Effector memory CD8-positive, alpha-beta T cell (primary cell): ENCODE results near the gene FOXO6.

Experiments
- ATAC-seq: fragments of 150-1000 bp; cut with Tn5 transposase; replicated peaks from 2 replicates; pipeline ENCODE4 v1.10.0; 2021; ENCODE audit warnings: mild to moderate bottlenecking, moderate library complexity
- DNase-seq, 3 experiments: peaks; one replicate each; pipeline ENCODE4 v3.0.0; 2021
- H3K27ac Mint-ChIP-seq, 2 donors: one replicate each; pipeline ENCODE4 v1.8.0; 2022; ENCODE audit warnings: mild to moderate bottlenecking in 2 of 2, mixed read lengths in 2 of 2, moderate library complexity in 2 of 2
- H3K27me3 Mint-ChIP-seq, 2 donors: one replicate each; pipeline ENCODE4 v1.8.0; 2022; ENCODE audit warnings: mixed read lengths in 2 of 2
- H3K36me3 Mint-ChIP-seq: one replicate; pipeline ENCODE4 v1.8.0; 2022; ENCODE audit warnings: mild to moderate bottlenecking, moderate library complexity, mixed read lengths; ENCODE audit not compliant: insufficient read depth
- H3K4me1 Mint-ChIP-seq, 2 donors: one replicate each; pipeline ENCODE4 v1.8.0; 2022; ENCODE audit warnings: low read depth in 2 of 2, mixed read lengths in 2 of 2
- H3K4me3 Mint-ChIP-seq, 2 donors: one replicate each; pipeline ENCODE4 v1.8.0; 2022; ENCODE audit warnings: mild to moderate bottlenecking in 2 of 2, mixed read lengths in 2 of 2, moderate library complexity in 2 of 2
- H3K9me3 Mint-ChIP-seq, 2 donors: one replicate each; pipeline ENCODE4 v1.8.0; 2022; ENCODE audit warnings: mixed read lengths in 2 of 2

Gene FOXO6

DNA sequence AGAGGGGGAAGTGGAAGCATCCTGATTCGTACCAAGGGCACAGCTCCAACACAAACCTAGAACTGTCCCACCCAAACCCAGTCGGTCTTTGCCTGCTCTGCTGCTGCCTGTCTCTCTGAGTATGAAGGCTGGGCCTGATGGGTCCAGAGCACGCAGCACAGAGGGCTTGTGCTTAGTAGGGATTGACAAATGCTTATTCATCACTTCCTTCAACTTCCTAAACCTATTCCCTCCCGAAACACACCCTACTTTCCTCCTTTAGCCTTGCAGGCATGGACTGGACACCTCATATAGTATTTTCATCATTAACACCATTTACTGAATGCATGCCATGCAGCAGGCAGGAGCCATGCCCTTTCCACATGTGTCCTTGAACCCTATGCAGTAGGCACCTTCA lies 31.3 kb downstream of the FOXO6 start:
- H3K4me1 Mint-ChIP-seq = peaks cover 5 to 13% of the 10 kb centered on the region in 2 donors
- H3K27me3 Mint-ChIP-seq = peaks cover 16 to 65% of the 10 kb centered on the region in 2 donors
- ATAC-seq (no peak), DNase-seq (no peak)
- no peak overlapping the region for H3K4me3 Mint-ChIP-seq
- no peaks in the 10 kb centered on the region for H3K36me3 Mint-ChIP-seq
- no peaks in the 10 kb centered on the region for H3K9me3 Mint-ChIP-seq
- no peak overlapping the region for H3K27ac Mint-ChIP-seq

- no peak overlapping the region for H3K4me3 Mint-ChIP-seq
- H3K27ac Mint-ChIP-seq = no peak overlapping the region
- no peak for DNase-seq
- ATAC-seq = no peak
- H3K4me1 Mint-ChIP-seq = peaks cover 5 to 13% of the 10 kb centered on the region in 2 donors
- no peaks in the 10 kb centered on the region for H3K9me3 Mint-ChIP-seq
- no peaks in the 10 kb centered on the region for H3K36me3 Mint-ChIP-seq
- H3K27me3 Mint-ChIP-seq = peaks cover 16 to 59% of the 10 kb centered on the region in 2 donors
Observed at GRCh38 chr1:41393716-41394368, 32.6 kb downstream of the FOXO6 start.

- Mint-ChIP-seq H3K4me1 (peaks cover 5 to 13% of the 10 kb centered on the region in 2 donors), H3K4me3 (no peak overlapping the region), H3K27me3 (peaks cover 16 to 64% of the 10 kb centered on the region in 2 donors), H3K27ac (no peak overlapping the region), H3K36me3 (no peaks in the 10 kb centered on the region), H3K9me3 (no peaks in the 10 kb centered on the region)
- DNase-seq (no peak), ATAC-seq (no peak)
Observed at GRCh38 chr1:41394369-41394744, 33.1 kb downstream of the FOXO6 start.

GRCh38 chr1:41394959-41395956 lies 34.0 kb downstream of the FOXO6 start:
- peak overlapping the region in 1 of 2 donors; percentile 15 for H3K4me3 Mint-ChIP-seq
- peak overlapping the region in 1 of 2 donors; percentile 3 for H3K27ac Mint-ChIP-seq
- H3K9me3 Mint-ChIP-seq = no peaks in the 10 kb centered on the region
- H3K4me1 Mint-ChIP-seq = peaks cover 5 to 13% of the 10 kb centered on the region in 2 donors
- H3K36me3 Mint-ChIP-seq = no peaks in the 10 kb centered on the region
- H3K27me3 Mint-ChIP-seq = peaks cover 24 to 67% of the 10 kb centered on the region in 2 donors
- DNase-seq (no peak), ATAC-seq (peak; percentile 45)

- Mint-ChIP-seq H3K9me3 (no peaks in the 10 kb centered on the region), H3K4me1 (peaks cover 5 to 13% of the 10 kb centered on the region in 2 donors), H3K27ac (peak overlapping the region in 1 of 2 donors; percentile 3), H3K4me3 (peak overlapping the region in 1 of 2 donors; percentile 15), H3K36me3 (no peaks in the 10 kb centered on the region), H3K27me3 (peaks cover 25 to 69% of the 10 kb centered on the region in 2 donors)
- DNase-seq (no peak), ATAC-seq (no peak)
Observed at GRCh38 chr1:41396084-41396483, 34.9 kb downstream of the FOXO6 start.

DNA sequence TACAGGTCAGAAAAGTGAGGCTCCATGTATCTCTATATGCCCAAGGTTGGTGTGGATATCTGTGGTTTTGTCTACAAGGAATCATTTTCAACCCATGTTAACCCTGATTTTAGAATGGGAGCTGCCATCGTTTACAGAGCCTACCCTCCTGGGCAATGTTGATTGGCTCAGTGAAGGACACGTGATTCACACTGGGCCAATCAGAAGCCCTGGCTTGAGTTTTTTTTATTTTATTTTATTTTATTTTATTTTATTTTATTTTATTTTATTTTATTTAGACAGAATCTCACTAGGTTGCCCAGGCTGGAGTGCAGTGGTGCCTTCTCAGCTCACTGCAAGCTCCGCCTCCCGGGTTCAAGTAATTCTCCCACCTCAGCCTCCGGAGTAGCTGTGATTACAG lies 35.8 kb downstream of the FOXO6 start:
- H3K27me3 Mint-ChIP-seq = peaks cover 30 to 75% of the 10 kb centered on the region in 2 donors
- peaks cover 5 to 13% of the 10 kb centered on the region in 2 donors for H3K4me1 Mint-ChIP-seq
- H3K4me3 Mint-ChIP-seq = no peak overlapping the region
- no peak for DNase-seq
- no peak for ATAC-seq
- no peak overlapping the region for H3K27ac Mint-ChIP-seq
- H3K9me3 Mint-ChIP-seq = no peaks in the 10 kb centered on the region
- H3K36me3 Mint-ChIP-seq = no peaks in the 10 kb centered on the region

- H3K4me1 Mint-ChIP-seq = peaks cover 5 to 11% of the 10 kb centered on the region in 2 donors
- DNase-seq (no peak), ATAC-seq (no peak)
- H3K9me3 Mint-ChIP-seq = no peaks in the 10 kb centered on the region
- H3K4me3 Mint-ChIP-seq = no peak overlapping the region
- peaks cover 39 to 83% of the 10 kb centered on the region in 2 donors for H3K27me3 Mint-ChIP-seq
- H3K36me3 Mint-ChIP-seq = no peaks in the 10 kb centered on the region
- no peak overlapping the region for H3K27ac Mint-ChIP-seq
Observed at GRCh38 chr1:41397753-41398330, 36.6 kb downstream of the FOXO6 start.

DNA sequence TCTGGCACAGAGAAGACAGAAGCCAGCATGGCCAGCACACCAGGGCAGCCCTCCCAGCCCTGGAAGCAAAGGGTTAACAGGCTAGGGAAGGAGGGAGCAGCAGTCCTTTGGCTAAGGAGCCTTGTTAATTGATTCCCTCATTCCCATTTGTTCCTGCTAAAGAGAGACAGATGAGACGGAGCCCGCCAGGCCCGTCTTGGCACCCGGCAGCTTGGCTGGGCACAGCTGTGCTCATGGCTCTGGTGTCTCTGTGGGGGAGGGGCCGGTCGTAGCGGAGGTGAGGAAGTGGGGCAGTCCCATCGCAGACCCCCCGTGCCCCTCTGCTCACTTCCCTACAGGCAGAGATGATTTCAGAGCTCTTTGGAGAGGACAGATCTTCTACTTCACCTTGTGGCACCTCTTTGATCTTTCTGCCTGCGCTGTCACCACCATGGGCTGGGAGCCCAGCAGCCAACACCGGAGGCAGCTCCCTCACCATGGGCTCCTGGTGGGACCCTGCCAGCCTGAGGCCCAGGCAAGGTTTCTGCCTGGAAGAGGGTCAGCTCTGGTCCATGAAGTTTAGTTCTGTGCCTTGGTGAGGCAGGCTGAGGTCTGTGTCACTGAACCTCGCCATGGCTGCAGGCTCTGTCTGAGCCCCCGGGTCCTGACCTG lies 38.0 kb downstream of the FOXO6 start:
- no peaks in the 10 kb centered on the region for H3K36me3 Mint-ChIP-seq
- ATAC-seq (no peak), DNase-seq (no peak)
- peaks cover 5 to 12% of the 10 kb centered on the region in 2 donors for H3K4me1 Mint-ChIP-seq
- H3K9me3 Mint-ChIP-seq = no peaks in the 10 kb centered on the region
- no peak overlapping the region for H3K27ac Mint-ChIP-seq
- peaks cover 50 to 83% of the 10 kb centered on the region in 2 donors for H3K27me3 Mint-ChIP-seq
- H3K4me3 Mint-ChIP-seq = no peak overlapping the region

DNA sequence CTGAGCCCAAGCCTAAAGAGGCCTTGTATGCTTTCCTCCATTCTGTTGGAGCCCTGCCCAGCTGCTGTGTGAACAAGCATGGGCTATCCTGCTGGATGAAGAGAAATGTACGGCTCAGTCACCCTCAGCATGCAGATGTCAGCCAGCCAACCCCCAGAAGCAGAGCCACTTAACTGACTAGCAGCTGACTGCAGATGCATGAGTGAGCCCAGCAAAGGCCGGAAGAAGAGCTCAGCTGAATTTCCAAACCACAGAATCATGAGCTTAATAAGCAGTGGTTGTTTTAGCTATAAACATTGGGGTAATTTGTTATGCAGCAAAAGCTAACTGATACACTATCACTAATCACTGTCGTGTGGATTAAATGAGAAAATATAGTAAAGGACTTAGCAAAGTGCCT lies 39.0 kb downstream of the FOXO6 start:
- Mint-ChIP-seq H3K9me3 (no peaks in the 10 kb centered on the region), H3K27ac (no peak overlapping the region), H3K4me1 (peaks cover 5 to 11% of the 10 kb centered on the region in 2 donors)

GRCh38 chr1:41401899-41402298 lies 40.7 kb downstream of the FOXO6 start:
- DNase-seq = no peak
- Mint-ChIP-seq H3K9me3 (no peaks in the 10 kb centered on the region), H3K27me3 (peaks cover 40 to 77% of the 10 kb centered on the region in 2 donors), H3K36me3 (no peaks in the 10 kb centered on the region), H3K27ac (no peak overlapping the region), H3K4me3 (no peak overlapping the region), H3K4me1 (peaks cover 0 to 3% of the 10 kb centered on the region in 2 donors)
- ATAC-seq = no peak

More for the DNA sequence above, 39.0 kb downstream of the FOXO6 start:
- Mint-ChIP-seq H3K27me3 (peaks cover 54 to 83% of the 10 kb centered on the region in 2 donors), H3K4me3 (no peak overlapping the region), H3K36me3 (no peaks in the 10 kb centered on the region)
- ATAC-seq = no peak
- DNase-seq = no peak

GRCh38 chr1:41404308-41404761 lies 43.1 kb downstream of the FOXO6 start:
- ATAC-seq (peak; percentile 73), DNase-seq (peak in 1 of 3 experiments; percentile 17)
- Mint-ChIP-seq H3K4me1 (peaks cover 0 to 3% of the 10 kb centered on the region in 2 donors), H3K36me3 (no peaks in the 10 kb centered on the region), H3K4me3 (no peak overlapping the region), H3K27ac (no peak overlapping the region), H3K27me3 (peaks cover 61 to 93% of the 10 kb centered on the region in 2 donors), H3K9me3 (no peaks in the 10 kb centered on the region)

GRCh38 chr1:41407664-41408252 lies 46.5 kb downstream of the FOXO6 start:
- H3K4me3 Mint-ChIP-seq = no peak overlapping the region
- ATAC-seq (no peak), DNase-seq (no peak)
- H3K4me1 Mint-ChIP-seq = peaks cover 0 to 3% of the 10 kb centered on the region in 2 donors
- H3K27ac Mint-ChIP-seq = no peak overlapping the region
- no peaks in the 10 kb centered on the region for H3K36me3 Mint-ChIP-seq
- H3K9me3 Mint-ChIP-seq = peaks cover 0 to 2% of the 10 kb centered on the region in 2 donors
- H3K27me3 Mint-ChIP-seq = peaks cover 52 to 85% of the 10 kb centered on the region in 2 donors
